Pancreas (tissue), 10 donors: Measurements from ENCODE around the gene SCYGR5. TPM values are rescaled to one million over a fixed set of nuclear protein-coding genes. Genes with fewer than 3 reads are reported as not detected.

Source experiments
- ATAC-seq, 4 donors: fragments of 200-7000 bp; cut with Tn5 transposase; one replicate each; pipeline versions ENCODE4 v1.8.0 to v1.9.1; 2020; ENCODE audit warnings: mild to moderate bottlenecking in 4 of 4, moderate library complexity in 4 of 4
- DNase-seq, 6 donors: peaks; one replicate each; pipeline ENCODE4 v3.0.0-alpha.2; 2020
- FAIRE-seq: peaks from 2 replicates; lab custom pipeline; 2012; peaks lifted over from hg19 to GRCh38; lab: Jason Lieb, UNC
- H3K27ac ChIP-seq, 4 donors: fragments of 200-600 bp; sonication (generic); 1 replicate in 3 of 4; 2 replicates in 1 of 4; pipeline versions ENCODE4 v1.5.0 to v1.8.0; 2020
- H3K27me3 ChIP-seq, 4 donors: fragments of 200-600 bp; one replicate each; pipeline ENCODE4 v1.8.0; 2021
- H3K36me3 ChIP-seq, 3 donors: fragments of 200-600 bp; sonication (generic) in 1 of 3; one replicate each; pipeline versions ENCODE4 v1.5.0 to v1.8.0; 2020 to 2021
- H3K4me1 ChIP-seq, 3 donors: fragments of 200-600 bp; one replicate each; pipeline ENCODE4 v1.8.0; 2021
- H3K4me3 ChIP-seq, 4 donors: fragments of 200-600 bp; sonication (generic) in 2 of 4; one replicate each; pipeline versions ENCODE4 v1.5.0 to v1.8.0; 2020 to 2021
- H3K9me3 ChIP-seq, 4 donors: fragments of 200-600 bp; one replicate each; pipeline ENCODE4 v1.8.0; 2021
- CTCF ChIP-seq, 4 donors: fragments of 200-600 bp; sonication (generic) in 3 of 4; IDR thresholded peaks; one replicate each; pipeline versions ENCODE4 v1.5.0 to v1.8.0; 2021; ENCODE audit warnings: antibody characterized with exemption in 4 of 4
- WGBS, 2 donors: extraction: QIAGEN DNeasy Blood & Tissue Kit; methylation state at CpG; one replicate each; pipeline ENCODE4 v1.1.7; 2013; 5-methylcytosine and 5-hydroxymethylcytosine counted together
- intact Hi-C, 3 donors: fragments of 100-400 bp; cut with DNase I; formaldehyde crosslinking; loops; one replicate each; pipeline versions ENCODE4 v1.11.1 to v1.14.2; 2022
- polyA plus RNA-seq, 2 donors: library from polyadenylated mRNA; stranded (reverse); fragments of 200-250 nt; gene quantifications; one replicate each; pipeline ENCODE4 v1.2.3, GENCODE V29; 2013
- total RNA-seq, 6 donors: library from RNA; stranded (reverse); fragmentation: NEBNext Ultra II Directional in 4 of 6; extraction: Animal tissue kit (Norgen Biotek cat#: 25700) in 4 of 6; gene quantifications; one replicate each; pipeline versions ENCODE4 v1.2.1 to v1.2.4, GENCODE V29; 2021 to 2023
- donor health status: healthy with polysubstance abuse.
- donor health status: DM: no; HTN: no; CAD: no; lungs with moderate emphysema.
- donor health status: DM: no; HTN: no; CAD: no.
- donor health status: control.
- donor health status: control.
- donor health status: Bipolar disorder and iron deficiency.
- donor health status: DM: yes; HTN: yes; CAD: no.
- donor health status: DM: no; HTN: no; CAD: no.
- donor health status: DM: no; HTN: no; CAD: no.
- donor health status: DM: yes; HTN: yes; CAD: no.

The SCYGR5 gene
- total and polyA plus RNA-seq, 8 donors = not detected

DNA sequence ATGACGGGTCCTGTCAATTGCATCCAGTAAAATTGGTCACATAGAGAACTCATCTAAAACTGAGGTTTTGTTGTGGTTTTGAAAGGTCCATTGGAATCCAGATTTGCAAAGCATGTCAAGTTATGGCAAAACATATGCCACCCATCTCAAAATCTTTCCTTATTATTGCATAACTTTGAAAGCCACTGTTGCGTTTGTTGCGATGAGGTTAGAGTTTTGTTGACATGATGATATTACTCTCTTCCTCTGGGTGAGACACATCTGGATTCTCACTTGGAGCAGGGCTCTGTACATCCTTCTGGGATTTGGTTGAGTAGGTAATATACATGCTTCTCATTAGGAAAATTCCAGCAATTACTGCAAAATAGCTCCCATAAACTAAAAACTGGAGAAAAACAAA, 20.6 kb downstream of the SCYGR5 start:
- Histone ChIP-seq H3K36me3 (no peaks in the 10 kb centered on the region), H3K4me3 (no peak overlapping the region), H3K27me3 (no peaks in the 10 kb centered on the region), H3K9me3 (no peaks in the 10 kb centered on the region), H3K27ac (no peak overlapping the region), H3K4me1 (no peaks in the 10 kb centered on the region)
- DNase-seq = no peak
- no peak for ATAC-seq
- 86 to 92% methylated on average over 3 of the region's 3 CpGs for WGBS, 2 donors
- FAIRE-seq = no peak
- intact Hi-C loops = no loop called here
- TF ChIP-seq CTCF (IDR thresholded peaks at IDR 0.05) = no peak

GRCh38 chr2:227696990-227697679, 30.5 kb downstream of the SCYGR5 start:
- no peak for FAIRE-seq
- no peak for ATAC-seq
- intact Hi-C loops = no loop called here
- no peak for TF ChIP-seq CTCF (IDR thresholded peaks at IDR 0.05)
- no peaks in the 10 kb centered on the region for H3K36me3 ChIP-seq
- H3K4me1 ChIP-seq = no peaks in the 10 kb centered on the region
- H3K4me3 ChIP-seq = no peak overlapping the region
- H3K9me3 ChIP-seq = no peaks in the 10 kb centered on the region
- H3K27me3 ChIP-seq = no peaks in the 10 kb centered on the region
- H3K27ac ChIP-seq = no peak overlapping the region
- no peak for DNase-seq
- WGBS, 2 donors = 32 to 47% methylated on average over 2 of the region's 2 CpGs

DNA sequence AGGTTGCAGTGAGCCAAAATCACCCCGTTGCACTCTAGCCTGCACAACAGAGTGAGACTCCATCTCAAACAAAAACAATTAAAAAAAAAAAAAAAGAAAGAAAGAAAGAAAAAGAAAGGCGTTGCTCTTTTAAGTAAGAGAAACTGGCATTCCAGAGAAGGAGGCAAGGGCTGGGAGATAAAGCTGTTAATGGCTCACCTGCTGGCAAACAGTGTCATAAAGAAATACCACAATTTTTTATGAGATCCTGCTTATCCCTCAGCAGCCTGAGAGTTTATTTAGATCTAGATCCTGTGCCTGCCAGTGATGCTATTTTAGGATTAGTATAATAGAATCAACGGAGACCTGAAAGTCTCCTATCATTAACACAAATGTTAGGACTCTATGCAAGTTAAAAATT, 35.0 kb downstream of the SCYGR5 start:
- H3K4me3 ChIP-seq = no peak overlapping the region
- 26 to 39% methylated on average over 3 of the region's 3 CpGs for WGBS, 2 donors
- DNase-seq (no peak), FAIRE-seq (no peak), ATAC-seq (no peak)
- no peaks in the 10 kb centered on the region for H3K36me3 ChIP-seq
- H3K4me1 ChIP-seq = no peaks in the 10 kb centered on the region
- no peak for TF ChIP-seq CTCF (IDR thresholded peaks at IDR 0.05)
- H3K27ac ChIP-seq = no peak overlapping the region
- H3K9me3 ChIP-seq = no peaks in the 10 kb centered on the region
- H3K27me3 ChIP-seq = no peaks in the 10 kb centered on the region
- intact Hi-C loops = no loop called here

DNA sequence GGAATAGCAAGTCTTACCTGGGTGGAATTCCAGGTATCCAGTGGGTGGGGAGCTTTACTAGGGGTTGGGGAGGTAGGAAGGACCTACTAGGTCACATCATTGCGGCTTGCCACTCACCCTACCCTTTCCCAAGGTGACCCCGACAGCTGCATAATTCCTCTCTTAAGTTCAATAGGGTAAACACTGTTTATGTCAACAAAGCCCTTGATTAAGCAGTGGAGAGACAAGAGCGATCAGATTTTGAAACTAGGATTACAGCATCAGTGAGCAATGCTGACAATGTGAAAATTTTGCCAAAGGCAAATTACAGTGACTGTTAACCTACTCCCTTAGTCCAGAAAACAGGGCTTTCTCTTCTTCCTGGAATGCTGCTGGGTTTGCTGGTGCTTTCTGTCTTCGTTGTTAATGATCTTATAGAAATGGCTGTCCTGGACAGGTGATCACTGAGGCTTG, 36.7 kb downstream of the SCYGR5 start:
- Histone ChIP-seq H3K9me3 (no peaks in the 10 kb centered on the region), H3K27me3 (no peaks in the 10 kb centered on the region), H3K27ac (peak overlapping the region in 2 of 4 donors; percentile 22 to 32), H3K4me3 (no peak overlapping the region), H3K4me1 (no peaks in the 10 kb centered on the region), H3K36me3 (no peaks in the 10 kb centered on the region)
- no peak for FAIRE-seq
- WGBS, 2 donors = 9 to 15% methylated on average over 4 of the region's 4 CpGs
- intact Hi-C loops = no loop called here
- peak; percentile 56 to 90 (median 84) for ATAC-seq
- peak in 2 of 6 donors; percentile 9 to 21 for DNase-seq
- no peak for TF ChIP-seq CTCF (IDR thresholded peaks at IDR 0.05)

DNA sequence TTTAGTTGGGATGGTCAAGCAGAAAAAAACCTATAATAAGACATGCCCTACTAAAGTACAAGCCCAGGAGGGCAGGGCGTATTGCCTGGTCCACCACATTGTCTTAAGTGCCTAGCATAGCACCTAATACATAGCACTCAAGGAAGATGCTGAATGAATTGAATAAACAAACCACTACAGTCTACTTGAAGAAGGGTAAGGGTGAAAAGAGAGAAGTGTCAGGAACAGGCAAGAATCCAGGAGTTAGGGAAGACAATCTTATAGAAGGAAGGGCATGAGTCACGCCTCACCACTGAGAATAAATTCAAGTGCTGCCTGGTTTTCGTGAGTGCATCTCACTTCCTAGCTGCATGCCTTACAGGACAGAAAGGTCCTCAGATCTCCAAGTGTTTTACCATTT, 37.4 kb downstream of the SCYGR5 start:
- Histone ChIP-seq H3K27ac (peak overlapping the region in 2 of 4 donors; percentile 22 to 32), H3K36me3 (no peaks in the 10 kb centered on the region), H3K4me1 (no peaks in the 10 kb centered on the region), H3K27me3 (no peaks in the 10 kb centered on the region), H3K4me3 (no peak overlapping the region), H3K9me3 (no peaks in the 10 kb centered on the region)
- FAIRE-seq = no peak
- 51 to 67% methylated on average over 3 of the region's 3 CpGs for WGBS, 2 donors
- DNase-seq = no peak
- no peak for TF ChIP-seq CTCF (IDR thresholded peaks at IDR 0.05)
- peak in 1 of 4 donors; percentile 21 for ATAC-seq
- intact Hi-C loops = no loop called here
